CD4-positive, alpha-beta T cell treated with Interferon alpha-2 for 1 hour (primary cell): ENCODE data around the gene GRAMD2B.
A peak's percentile ranks its signal among the peaks of the same experiment; 100 is the strongest.

Experiments
- DNase-seq, 2 donors: peaks; one replicate each; pipeline ENCODE4 v3.0.0-alpha.2; 2020 to 2022

Gene GRAMD2B

GRCh38 chr5:126482591-126482990, 59.4 kb downstream of the GRAMD2B start:
- DNase-seq = no peak

- no peak for DNase-seq
Observed at GRCh38 chr5:126483156-126483555, 59.9 kb downstream of the GRAMD2B start.

- no peak for DNase-seq
Observed at GRCh38 chr5:126484253-126484652, 61.0 kb downstream of the GRAMD2B start.

GRCh38 chr5:126486332-126486731, 63.1 kb downstream of the GRAMD2B start:
- no peak for DNase-seq

GRCh38 chr5:126487596-126487995, 64.4 kb downstream of the GRAMD2B start:
- DNase-seq = no peak

GRCh38 chr5:126488443-126489065, 65.3 kb downstream of the GRAMD2B start:
- DNase-seq = no peak

- no peak for DNase-seq
Observed at GRCh38 chr5:126490167-126490940, 67.1 kb downstream of the GRAMD2B start.

- no peak for DNase-seq
Observed at GRCh38 chr5:126492939-126493338, 69.7 kb downstream of the GRAMD2B start.

GRCh38 chr5:126494393-126494792, 71.2 kb downstream of the GRAMD2B start:
- no peak for DNase-seq

GRCh38 chr5:126497506-126497905, 74.3 kb downstream of the GRAMD2B start:
- no peak for DNase-seq

- DNase-seq = no peak
Observed at GRCh38 chr5:126499278-126499677, 76.1 kb downstream of the GRAMD2B start.

GRCh38 chr5:126499853-126500342, 76.7 kb downstream of the GRAMD2B start:
- DNase-seq = peak; percentile 15 to 70

GRCh38 chr5:126501448-126501847, 78.2 kb downstream of the GRAMD2B start:
- DNase-seq = no peak

GRCh38 chr5:126503602-126504104, 80.4 kb downstream of the GRAMD2B start:
- DNase-seq = peak; percentile 6 to 21

- no peak for DNase-seq
Observed at GRCh38 chr5:126506079-126506478, 82.9 kb downstream of the GRAMD2B start.

- no peak for DNase-seq
Observed at GRCh38 chr5:126508251-126508961, 85.2 kb downstream of the GRAMD2B start.

GRCh38 chr5:126508962-126509279, 85.7 kb downstream of the GRAMD2B start:
- DNase-seq = peak in 1 of 2 donors; percentile 29

- no peak for DNase-seq
Observed at GRCh38 chr5:126509339-126509738, 86.1 kb downstream of the GRAMD2B start.

- no peak for DNase-seq
Observed at GRCh38 chr5:126511961-126512360, 88.8 kb downstream of the GRAMD2B start.

GRCh38 chr5:126512451-126512850, 89.2 kb downstream of the GRAMD2B start:
- no peak for DNase-seq

GRCh38 chr5:126513302-126513701, 90.1 kb downstream of the GRAMD2B start:
- no peak for DNase-seq

GRCh38 chr5:126513703-126514102, 90.5 kb downstream of the GRAMD2B start:
- no peak for DNase-seq

GRCh38 chr5:126514131-126514557, 90.9 kb downstream of the GRAMD2B start:
- no peak for DNase-seq
